CD8-positive, alpha-beta memory T cell (primary cell): Measurements from ENCODE around the gene SERPINB7. TPM values are rescaled to one million over a fixed set of nuclear protein-coding genes. Genes with fewer than 3 reads are reported as not detected.

ENCODE experiments used
- CTCF ChIA-PET: fragments of 350-600 bp; sonication (Branson Sonifier 250); formaldehyde crosslinking; loops from one replicate; lab custom pipeline; 2021; ENCODE audit warnings: antibody characterized with exemption; lab: Charles Lee
- POLR2A ChIA-PET: fragments of 350-600 bp; sonication (Branson Sonifier 250); formaldehyde crosslinking; loops from one replicate; lab custom pipeline; 2021; ENCODE audit warnings: antibody characterized with exemption; lab: Charles Lee
- DNase-seq, 5 donors: peaks; one replicate each; pipeline versions ENCODE4 v3.0.0 to v3.0.0-alpha.2; 2020 to 2022; ENCODE audit warnings: mixed read lengths in 1 of 5
- H3K27ac ChIP-seq: one replicate; pipeline ENCODE4 v1.7.0; 2013; ENCODE audit warnings: low read depth, mild to moderate bottlenecking, low read length, moderate library complexity
- H3K27me3 ChIP-seq: 2 replicates; pipeline ENCODE4 v1.7.0; 2013; ENCODE audit warnings: low read length, mild to moderate bottlenecking; ENCODE audit not compliant: insufficient read depth, poor library complexity, severe bottlenecking
- H3K36me3 ChIP-seq: 2 replicates; pipeline ENCODE4 v1.7.0; 2013; ENCODE audit warnings: mild to moderate bottlenecking, low read length, moderate library complexity; ENCODE audit not compliant: insufficient read depth
- H3K4me1 ChIP-seq: 2 replicates; pipeline ENCODE4 v1.7.0; 2013; ENCODE audit warnings: mild to moderate bottlenecking, low read length, moderate library complexity; ENCODE audit not compliant: insufficient read depth
- H3K4me3 ChIP-seq: 2 replicates; pipeline ENCODE4 v1.7.0; 2013; ENCODE audit warnings: mild to moderate bottlenecking, low read length
- H3K9me3 ChIP-seq: 2 replicates; pipeline ENCODE4 v1.7.0; 2013; ENCODE audit warnings: mild to moderate bottlenecking, low read length
- H3K27ac Mint-ChIP-seq, 8 donors: one replicate each; pipeline ENCODE4 v1.8.0; 2020 to 2021; ENCODE audit warnings: mixed read lengths in 8 of 8, mild to moderate bottlenecking in 6 of 8, inconsistent platforms in 3 of 8, moderate library complexity in 3 of 8
- H3K27me3 Mint-ChIP-seq, 2 donors: one replicate each; pipeline ENCODE4 v1.8.0; 2020 to 2021; ENCODE audit warnings: mixed read lengths in 2 of 2, mild to moderate bottlenecking in 1 of 2, moderate library complexity in 1 of 2
- H3K36me3 Mint-ChIP-seq, 3 donors: one replicate each; pipeline ENCODE4 v1.8.0; 2020 to 2021; ENCODE audit warnings: mixed read lengths in 3 of 3, inconsistent platforms in 1 of 3, mild to moderate bottlenecking in 1 of 3
- H3K4me1 Mint-ChIP-seq, 3 donors: one replicate each; pipeline ENCODE4 v1.8.0; 2020 to 2021; ENCODE audit warnings: mixed read lengths in 3 of 3, inconsistent platforms in 1 of 3, mild to moderate bottlenecking in 1 of 3
- H3K4me3 Mint-ChIP-seq, 7 donors: one replicate each; pipeline ENCODE4 v1.8.0; 2020 to 2021; ENCODE audit warnings: mixed read lengths in 7 of 7, mild to moderate bottlenecking in 6 of 7, moderate library complexity in 4 of 7, inconsistent platforms in 2 of 7
- H3K9me3 Mint-ChIP-seq, 5 donors: one replicate each; pipeline ENCODE4 v1.8.0; 2020 to 2022; ENCODE audit warnings: mixed read lengths in 5 of 5, mild to moderate bottlenecking in 3 of 5, moderate library complexity in 2 of 5, inconsistent platforms in 1 of 5
- polyA plus RNA-seq: library from polyadenylated mRNA; unstranded; fragments of 300-500 nt; fragmentation: Illumina TruSeq; gene quantifications from one replicate; pipeline ENCODE4 v1.2.3, GENCODE V29; 2021
- total RNA-seq, 2 experiments: library from RNA; stranded (reverse); gene quantifications; one replicate each; pipeline ENCODE4 v1.2.3, GENCODE V29; 2021

Gene SERPINB7
- total and polyA plus RNA-seq, 3 experiments from 2014 or later: not detected

DNA sequence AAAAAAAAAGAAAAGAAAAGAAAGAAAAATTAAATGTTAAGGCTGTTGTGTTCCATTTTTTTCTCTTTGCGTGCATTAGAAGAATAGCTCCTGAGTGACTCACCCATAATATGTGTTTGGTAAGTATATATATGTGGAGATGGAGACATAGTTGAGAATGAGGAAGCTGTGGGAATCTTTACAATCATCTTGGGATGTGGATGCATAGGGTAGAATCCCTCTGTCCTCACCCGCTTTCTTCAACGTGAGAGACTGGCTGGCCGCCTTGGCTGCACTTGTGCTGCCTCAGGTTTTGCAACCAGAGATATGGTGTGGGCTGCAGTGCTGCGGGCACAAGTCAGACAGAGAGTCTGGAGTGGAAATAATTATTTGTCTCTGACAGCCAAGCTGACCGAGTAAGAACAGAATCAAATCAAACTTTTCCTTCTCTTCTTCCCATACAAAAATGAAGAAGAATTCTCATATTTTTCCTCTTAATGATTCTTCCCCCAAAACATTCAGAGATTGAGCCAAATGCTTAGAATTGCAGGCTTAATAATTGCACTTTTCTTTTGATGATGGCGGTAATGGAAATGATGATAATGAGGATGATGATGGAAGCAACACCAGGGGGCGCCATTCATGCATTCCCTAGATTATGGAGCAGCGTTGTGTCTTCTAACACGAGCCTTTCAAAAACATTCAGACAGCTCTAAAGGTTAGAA is 48.5 kb downstream of the SERPINB7 start:
- POLR2A ChIA-PET: no interaction called here
- no peak for DNase-seq
- no peaks in the 10 kb centered on the region for H3K36me3 ChIP-seq

DNA sequence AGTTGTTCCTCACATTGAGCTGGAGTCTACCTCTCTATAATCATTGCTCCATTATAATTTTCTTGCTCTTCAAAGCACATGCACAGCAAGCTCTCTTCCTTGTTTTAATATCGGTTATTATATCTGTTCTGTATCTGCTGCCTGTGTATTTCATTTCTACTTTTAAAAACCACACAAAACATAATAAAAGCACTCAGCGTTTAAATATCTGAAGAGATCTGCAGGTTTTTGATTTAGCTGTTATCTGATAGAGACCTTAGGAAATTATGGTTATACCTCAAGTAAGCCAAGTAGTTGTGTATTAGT is 49.0 kb downstream of the SERPINB7 start:
- H3K36me3 Mint-ChIP-seq: no peaks in the 10 kb centered on the region
- H3K4me1 ChIP-seq: no peaks in the 10 kb centered on the region
- no peak overlapping the region for H3K27ac ChIP-seq
- ChIA-PET CTCF (no interaction called here), POLR2A (no interaction called here)
- H3K4me1 Mint-ChIP-seq: no peaks in the 10 kb centered on the region
- peaks cover 7 to 36% of the 10 kb centered on the region in 2 donors for H3K27me3 Mint-ChIP-seq
- no peak overlapping the region for H3K4me3 Mint-ChIP-seq
- no peaks in the 10 kb centered on the region for H3K36me3 ChIP-seq
- no peaks in the 10 kb centered on the region for H3K9me3 Mint-ChIP-seq
- H3K27ac Mint-ChIP-seq: no peak overlapping the region
- no peak overlapping the region for H3K4me3 ChIP-seq
- no peaks in the 10 kb centered on the region for H3K9me3 ChIP-seq
- no peak for DNase-seq
- no peaks in the 10 kb centered on the region for H3K27me3 ChIP-seq

More for the DNA sequence above, 48.5 kb downstream of the SERPINB7 start:
- Histone ChIP-seq H3K9me3 (no peaks in the 10 kb centered on the region), H3K27ac (no peak overlapping the region), H3K4me3 (no peak overlapping the region), H3K4me1 (no peaks in the 10 kb centered on the region), H3K27me3 (no peaks in the 10 kb centered on the region)
- Mint-ChIP-seq H3K27ac (no peak overlapping the region), H3K27me3 (peaks cover 7 to 36% of the 10 kb centered on the region in 2 donors), H3K4me3 (no peak overlapping the region), H3K9me3 (peaks cover 0 to 1% (median 0%) of the 10 kb centered on the region in 5 donors), H3K4me1 (no peaks in the 10 kb centered on the region), H3K36me3 (no peaks in the 10 kb centered on the region)
- CTCF ChIA-PET: no interaction called here

DNA sequence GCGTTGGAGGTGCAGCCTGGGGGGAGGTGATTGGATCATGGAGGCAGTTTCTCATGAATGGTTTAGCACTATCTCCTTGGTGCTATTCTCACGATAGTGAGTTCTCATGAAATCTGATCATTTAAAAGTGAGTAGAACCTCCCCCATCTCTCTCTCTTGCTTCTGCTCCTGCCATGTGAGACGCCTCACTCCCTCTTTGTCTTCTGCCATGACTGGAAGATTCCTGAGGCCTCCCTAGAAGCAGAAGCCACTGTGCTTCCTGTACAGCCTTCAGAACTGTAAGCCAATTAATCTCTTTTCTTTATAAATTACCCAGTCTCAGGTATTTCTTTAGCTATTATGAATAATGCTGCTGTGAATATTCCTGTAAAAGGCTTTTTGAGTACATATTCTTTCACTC is 52.9 kb downstream of the SERPINB7 start:
- CTCF ChIA-PET: no interaction called here
- Histone ChIP-seq H3K27me3 (no peaks in the 10 kb centered on the region), H3K36me3 (no peaks in the 10 kb centered on the region), H3K27ac (no peak overlapping the region), H3K9me3 (no peaks in the 10 kb centered on the region), H3K4me3 (no peak overlapping the region), H3K4me1 (no peaks in the 10 kb centered on the region)
- Mint-ChIP-seq H3K4me1 (peaks cover 0 to 8% (median 0%) of the 10 kb centered on the region in 3 donors), H3K9me3 (no peaks in the 10 kb centered on the region), H3K36me3 (no peaks in the 10 kb centered on the region), H3K27me3 (peaks cover 0 to 25% of the 10 kb centered on the region in 2 donors), H3K27ac (no peak overlapping the region), H3K4me3 (no peak overlapping the region)
- no peak for DNase-seq
- POLR2A ChIA-PET: no interaction called here

DNA sequence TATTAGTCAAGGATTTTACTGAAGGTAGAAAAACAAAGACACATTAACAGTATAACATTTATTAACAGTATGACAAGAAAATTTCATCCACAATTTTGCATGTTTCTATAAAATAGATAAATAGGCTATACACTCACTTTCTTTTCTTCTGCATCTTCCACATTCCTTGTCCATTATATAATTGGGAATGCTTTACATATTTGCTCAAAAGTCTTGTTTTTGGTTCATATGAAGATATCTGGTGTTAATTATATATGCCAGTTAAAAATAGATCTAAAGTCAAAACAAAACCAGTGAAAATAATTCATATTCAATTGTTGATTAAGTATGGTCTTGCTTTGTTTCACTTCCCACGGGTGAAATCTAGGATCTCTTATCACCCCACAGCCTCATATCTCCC is 53.4 kb downstream of the SERPINB7 start:
- Mint-ChIP-seq H3K27me3 (peaks cover 0 to 23% of the 10 kb centered on the region in 2 donors), H3K4me3 (no peak overlapping the region), H3K4me1 (peaks cover 0 to 8% (median 0%) of the 10 kb centered on the region in 3 donors), H3K36me3 (no peaks in the 10 kb centered on the region), H3K27ac (no peak overlapping the region), H3K9me3 (no peaks in the 10 kb centered on the region)
- Histone ChIP-seq H3K27ac (no peak overlapping the region), H3K4me3 (no peak overlapping the region), H3K27me3 (no peaks in the 10 kb centered on the region), H3K4me1 (no peaks in the 10 kb centered on the region), H3K9me3 (no peaks in the 10 kb centered on the region), H3K36me3 (no peaks in the 10 kb centered on the region)
- no peak for DNase-seq
- POLR2A ChIA-PET: no interaction called here
- CTCF ChIA-PET: no interaction called here

DNA sequence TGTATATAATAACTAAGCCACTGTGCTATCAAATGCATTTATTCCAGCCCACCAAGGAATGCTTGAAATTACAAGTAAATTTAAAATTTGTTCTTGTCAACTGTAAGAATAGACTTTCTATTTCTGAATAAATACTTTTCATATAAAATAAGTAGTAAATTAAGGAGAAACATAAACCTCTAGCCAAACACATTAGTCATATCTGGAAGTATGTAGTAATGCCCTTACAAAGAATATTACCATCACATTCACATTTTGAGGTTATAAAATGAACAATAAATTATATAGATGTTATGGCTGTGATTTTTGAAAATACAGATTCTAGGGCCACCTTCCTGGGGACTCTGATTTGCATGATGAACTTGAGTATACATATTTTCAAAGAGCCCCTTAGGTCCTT is 54.7 kb downstream of the SERPINB7 start:
- peaks cover 0 to 8% (median 0%) of the 10 kb centered on the region in 3 donors for H3K4me1 Mint-ChIP-seq
- no peak overlapping the region for H3K4me3 ChIP-seq
- no peaks in the 10 kb centered on the region for H3K36me3 Mint-ChIP-seq
- no peaks in the 10 kb centered on the region for H3K9me3 Mint-ChIP-seq
- peaks cover 2 to 24% of the 10 kb centered on the region in 2 donors for H3K27me3 Mint-ChIP-seq
- no peaks in the 10 kb centered on the region for H3K27me3 ChIP-seq
- no peak overlapping the region for H3K4me3 Mint-ChIP-seq
- no peaks in the 10 kb centered on the region for H3K36me3 ChIP-seq
- DNase-seq: no peak
- ChIA-PET CTCF (no interaction called here), POLR2A (no interaction called here)
- H3K27ac Mint-ChIP-seq: no peak overlapping the region
- no peaks in the 10 kb centered on the region for H3K4me1 ChIP-seq
- H3K9me3 ChIP-seq: no peaks in the 10 kb centered on the region
- H3K27ac ChIP-seq: no peak overlapping the region

DNA sequence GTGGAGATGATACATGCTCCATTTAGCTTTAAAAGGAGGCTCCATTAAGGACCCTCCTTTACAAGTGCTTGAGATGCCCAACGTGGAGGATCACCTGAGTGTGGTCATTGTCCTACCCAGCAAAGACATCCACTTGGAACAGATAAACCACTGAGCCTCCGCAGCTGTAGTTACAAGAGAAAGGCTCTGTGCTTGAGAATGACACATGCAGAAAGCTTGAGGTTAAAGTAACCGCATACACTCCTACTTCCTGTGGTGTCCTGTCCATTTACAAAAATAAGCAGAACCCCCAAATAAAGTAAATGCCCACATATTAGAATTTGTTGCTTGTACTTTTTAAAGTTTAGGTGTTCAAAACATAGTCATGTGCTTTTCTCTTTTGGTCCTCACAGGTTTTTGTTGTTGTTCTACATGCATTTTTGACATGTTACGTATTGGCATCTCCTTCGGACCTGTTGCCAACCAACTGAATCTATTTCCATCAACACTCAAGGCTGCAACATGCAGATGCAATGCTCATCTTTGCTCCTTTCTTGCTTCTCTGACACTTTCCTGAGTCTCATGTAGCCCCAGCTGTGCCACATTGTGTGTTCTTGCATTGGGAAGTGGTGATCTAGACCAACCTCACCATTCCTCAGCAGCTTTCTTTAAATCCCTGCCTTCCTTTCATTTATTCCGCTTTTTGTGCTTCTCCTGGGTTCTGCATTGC is 56.0 kb downstream of the SERPINB7 start:
- H3K27me3 Mint-ChIP-seq: peaks cover 2 to 22% of the 10 kb centered on the region in 2 donors
- DNase-seq: no peak
- H3K4me1 Mint-ChIP-seq: peaks cover 0 to 8% (median 0%) of the 10 kb centered on the region in 3 donors
- H3K27ac Mint-ChIP-seq: no peak overlapping the region
- Histone ChIP-seq H3K4me1 (no peaks in the 10 kb centered on the region), H3K4me3 (no peak overlapping the region), H3K27me3 (no peaks in the 10 kb centered on the region), H3K27ac (no peak overlapping the region), H3K9me3 (no peaks in the 10 kb centered on the region), H3K36me3 (no peaks in the 10 kb centered on the region)
- ChIA-PET POLR2A (no interaction called here), CTCF (no interaction called here)
- H3K36me3 Mint-ChIP-seq: no peaks in the 10 kb centered on the region
- H3K4me3 Mint-ChIP-seq: no peak overlapping the region
- H3K9me3 Mint-ChIP-seq: no peaks in the 10 kb centered on the region

DNA sequence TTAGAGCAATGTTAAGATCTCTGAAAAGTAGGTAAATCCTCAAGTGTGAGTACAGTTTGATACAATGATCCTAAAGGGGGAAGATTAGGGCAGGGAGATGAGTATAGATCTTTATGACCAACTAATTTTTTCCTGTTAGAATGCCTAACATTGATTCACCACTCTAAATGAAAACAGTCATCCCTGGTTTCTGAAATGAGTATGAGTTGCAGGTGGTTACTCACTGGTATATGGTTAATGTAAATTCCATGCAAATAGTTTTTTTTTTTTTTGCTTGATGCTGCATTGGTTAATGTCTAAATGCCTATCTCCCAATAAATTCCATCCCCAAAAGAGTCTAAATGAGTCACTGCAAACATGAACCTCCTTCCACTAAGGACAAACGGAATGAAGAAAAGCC is 57.3 kb downstream of the SERPINB7 start:
- Histone ChIP-seq H3K4me3 (no peak overlapping the region), H3K9me3 (no peaks in the 10 kb centered on the region), H3K36me3 (no peaks in the 10 kb centered on the region), H3K27ac (no peak overlapping the region), H3K27me3 (no peaks in the 10 kb centered on the region), H3K4me1 (no peaks in the 10 kb centered on the region)
- no peaks in the 10 kb centered on the region for H3K9me3 Mint-ChIP-seq
- POLR2A ChIA-PET: no interaction called here
- CTCF ChIA-PET: no interaction called here
- DNase-seq: no peak
- peaks cover 2 to 22% of the 10 kb centered on the region in 2 donors for H3K27me3 Mint-ChIP-seq
- no peak overlapping the region for H3K4me3 Mint-ChIP-seq
- H3K27ac Mint-ChIP-seq: peak overlapping the region in 2 of 8 donors; percentile 27 to 34
- H3K4me1 Mint-ChIP-seq: peaks cover 0 to 8% (median 0%) of the 10 kb centered on the region in 3 donors
- H3K36me3 Mint-ChIP-seq: no peaks in the 10 kb centered on the region

DNA sequence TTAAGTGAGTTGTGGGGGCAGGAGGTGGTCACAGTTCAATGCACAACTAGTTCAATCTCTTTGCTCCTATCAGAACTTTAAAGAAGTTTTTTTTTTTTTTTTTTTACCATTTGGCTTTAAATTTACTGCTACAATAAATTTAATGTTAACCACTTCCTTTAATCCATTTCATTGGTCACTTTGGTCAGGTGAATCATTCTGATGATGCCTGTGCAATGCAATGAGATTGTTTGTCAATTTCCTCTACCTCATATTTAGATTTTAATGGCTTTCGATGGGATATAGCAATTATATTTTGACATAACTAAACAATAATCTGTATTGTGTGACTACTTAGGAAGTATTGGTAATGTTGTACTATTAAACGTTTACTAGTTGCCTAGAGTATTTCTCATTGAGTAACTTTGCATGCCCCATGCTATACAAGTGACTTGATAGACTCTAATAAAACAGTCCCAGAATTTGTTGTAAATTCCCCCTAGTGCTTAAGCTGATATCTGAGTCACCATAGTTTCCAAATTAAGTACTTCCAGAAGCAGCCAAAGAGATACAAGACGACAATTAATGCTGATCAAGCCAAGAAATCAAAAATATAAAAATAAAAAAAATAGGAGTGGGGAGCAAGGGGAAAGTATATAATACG is 59.4 kb downstream of the SERPINB7 start:
- no peak overlapping the region for H3K27ac Mint-ChIP-seq
- POLR2A ChIA-PET: no interaction called here
- no peak overlapping the region for H3K27ac ChIP-seq
- DNase-seq: no peak
- H3K4me3 Mint-ChIP-seq: no peak overlapping the region
- no peaks in the 10 kb centered on the region for H3K9me3 ChIP-seq
- H3K4me1 Mint-ChIP-seq: peaks cover 0 to 8% (median 0%) of the 10 kb centered on the region in 3 donors
- no peaks in the 10 kb centered on the region for H3K9me3 Mint-ChIP-seq
- no peaks in the 10 kb centered on the region for H3K36me3 Mint-ChIP-seq
- H3K27me3 Mint-ChIP-seq: peaks cover 6 to 15% of the 10 kb centered on the region in 2 donors
- H3K36me3 ChIP-seq: no peaks in the 10 kb centered on the region
- CTCF ChIA-PET: no interaction called here
- no peaks in the 10 kb centered on the region for H3K4me1 ChIP-seq
- no peaks in the 10 kb centered on the region for H3K27me3 ChIP-seq
- H3K4me3 ChIP-seq: no peak overlapping the region
